ENCODE data around the gene EMC8. TPM values are rescaled to one million over a fixed set of nuclear protein-coding genes. Genes with fewer than 3 reads are reported as not detected.
A peak's percentile ranks its signal among the peaks of the same experiment; 100 is the strongest.

EMC8 gene
- total RNA-seq, 1 donor from 2014 or later: 25.4 TPM

- intact Hi-C loops (cut with micrococcal nuclease): no loop called here
- ATAC-seq (no peak), DNase-seq (no peak)
Measured at GRCh38 chr16:85767531-85767930, 31.8 kb downstream of the EMC8 start.

DNA sequence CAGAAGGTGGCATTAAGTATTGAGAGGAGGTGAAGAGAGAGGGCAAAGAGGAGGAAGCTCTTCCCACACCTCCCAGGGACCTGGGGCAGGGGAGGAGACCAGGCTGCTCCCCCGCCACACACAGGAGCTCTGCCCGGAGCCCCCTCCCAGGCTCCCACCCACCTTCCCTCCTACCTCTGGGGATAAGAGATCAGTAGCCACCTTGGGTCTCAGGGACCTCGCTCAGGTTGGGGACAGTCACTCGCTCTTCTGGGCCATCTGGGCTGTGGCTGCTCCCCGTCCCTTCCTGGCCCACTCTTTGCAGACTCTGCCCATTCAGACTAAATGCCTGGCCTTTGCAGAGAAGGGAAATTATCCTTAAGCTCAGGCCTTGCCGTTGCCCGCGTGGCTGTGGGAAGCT lies 33.6 kb downstream of the EMC8 start:
- no peak for ATAC-seq
- no peak for DNase-seq
- intact Hi-C loops (cut with micrococcal nuclease): no loop called here

DNA sequence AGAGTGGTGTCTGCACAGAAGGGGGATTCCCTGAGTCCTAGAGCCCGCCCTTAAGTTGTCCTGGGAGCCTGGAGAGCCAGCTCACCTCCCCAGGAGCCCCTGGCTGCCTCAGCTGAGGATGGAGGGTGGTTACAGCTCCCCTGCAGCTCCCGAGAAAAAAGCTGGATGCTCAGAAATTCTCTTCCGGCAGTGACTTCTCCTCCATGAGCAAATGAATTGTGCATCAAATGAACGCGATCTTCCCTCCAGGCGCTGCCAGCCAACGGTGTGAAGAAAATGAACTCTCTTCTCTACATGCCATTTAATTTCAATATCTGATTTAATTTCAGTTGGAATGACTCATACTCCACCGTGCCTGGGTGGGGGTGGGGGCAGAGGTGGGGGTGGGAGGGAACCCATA lies 34.1 kb downstream of the EMC8 start:
- ATAC-seq (no peak), DNase-seq (no peak)
- intact Hi-C loops (cut with micrococcal nuclease): no loop called here

DNA sequence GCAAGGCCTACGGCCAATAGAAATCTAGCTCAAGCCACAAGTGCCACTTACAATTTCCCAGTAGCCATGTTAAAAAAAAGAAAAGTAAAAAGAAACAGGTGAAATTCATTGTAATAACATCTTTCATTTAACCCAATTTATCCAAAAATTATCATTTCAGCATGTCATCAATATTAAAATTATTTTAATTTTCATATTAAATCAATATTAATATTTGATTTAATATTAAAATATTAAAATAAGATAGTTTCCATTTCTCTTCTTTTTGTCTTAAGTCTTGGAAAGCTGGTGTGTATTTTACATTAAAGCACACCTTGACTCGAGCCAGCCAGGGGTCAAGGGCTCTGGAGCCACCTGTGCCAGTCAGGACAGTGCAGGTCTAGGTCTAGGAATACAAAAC lies 35.7 kb downstream of the EMC8 start:
- no peak for ATAC-seq

DNA sequence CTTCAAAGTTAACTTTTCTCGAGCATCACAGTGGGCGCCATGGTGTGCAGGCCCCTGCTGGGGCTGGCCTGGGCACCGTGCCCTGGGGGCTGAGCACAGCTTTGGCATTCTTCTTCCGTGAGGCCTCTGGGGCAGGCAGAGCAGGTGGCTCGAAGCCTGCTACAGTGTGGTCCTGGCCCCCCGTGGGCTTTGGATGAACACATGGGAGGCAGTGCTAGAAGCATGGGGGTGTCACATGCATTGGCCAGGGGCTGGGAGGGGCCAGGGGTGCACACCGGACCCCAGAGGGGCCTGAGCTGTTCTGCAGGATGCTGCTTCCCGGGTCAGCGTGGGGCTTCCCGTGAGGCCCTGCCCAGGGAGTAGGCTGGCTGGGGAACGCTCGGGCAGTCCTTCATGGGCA lies 36.4 kb downstream of the EMC8 start:
- ATAC-seq (no peak), DNase-seq (no peak)
- intact Hi-C loops (cut with micrococcal nuclease): no loop called here

More for the DNA sequence above, 35.7 kb downstream of the EMC8 start:
- intact Hi-C loops (cut with micrococcal nuclease): no loop called here
- no peak for DNase-seq

- DNase-seq: no peak
- ATAC-seq: no peak
- intact Hi-C loops (cut with micrococcal nuclease): no loop called here
Measured at GRCh38 chr16:85761861-85762260, 37.5 kb downstream of the EMC8 start.

- no peak for DNase-seq
- no peak for ATAC-seq
- intact Hi-C loops (cut with micrococcal nuclease): no loop called here
Measured at GRCh38 chr16:85759631-85760419, 39.5 kb downstream of the EMC8 start.

- no peak for ATAC-seq
- DNase-seq: no peak
- intact Hi-C loops (cut with micrococcal nuclease): no loop called here
Measured at GRCh38 chr16:85759136-85759535, 40.2 kb downstream of the EMC8 start.

DNA sequence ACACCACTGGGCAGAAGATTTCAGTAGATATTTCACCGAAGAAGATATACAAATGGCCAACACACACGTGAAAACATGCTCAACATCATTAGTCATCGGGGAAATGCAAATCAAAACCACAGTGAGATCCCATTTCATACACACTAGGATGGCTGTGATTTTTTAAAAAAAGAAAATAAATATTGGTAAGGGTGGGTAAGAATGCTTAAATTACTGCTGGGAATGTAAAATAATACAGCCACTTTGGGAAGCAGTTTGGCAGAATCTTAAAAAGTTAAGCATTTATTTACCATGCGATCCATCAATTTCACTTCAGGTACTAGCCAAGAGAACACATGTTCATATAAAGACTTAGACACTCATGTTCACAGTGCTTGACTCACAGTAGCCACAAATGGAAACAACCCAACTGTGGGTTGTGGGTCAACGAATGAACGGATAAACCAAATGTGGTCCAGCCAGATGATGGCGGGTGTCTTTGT lies 42.0 kb downstream of the EMC8 start:
- intact Hi-C loops (cut with micrococcal nuclease): no loop called here
- DNase-seq (no peak), ATAC-seq (no peak)

DNA sequence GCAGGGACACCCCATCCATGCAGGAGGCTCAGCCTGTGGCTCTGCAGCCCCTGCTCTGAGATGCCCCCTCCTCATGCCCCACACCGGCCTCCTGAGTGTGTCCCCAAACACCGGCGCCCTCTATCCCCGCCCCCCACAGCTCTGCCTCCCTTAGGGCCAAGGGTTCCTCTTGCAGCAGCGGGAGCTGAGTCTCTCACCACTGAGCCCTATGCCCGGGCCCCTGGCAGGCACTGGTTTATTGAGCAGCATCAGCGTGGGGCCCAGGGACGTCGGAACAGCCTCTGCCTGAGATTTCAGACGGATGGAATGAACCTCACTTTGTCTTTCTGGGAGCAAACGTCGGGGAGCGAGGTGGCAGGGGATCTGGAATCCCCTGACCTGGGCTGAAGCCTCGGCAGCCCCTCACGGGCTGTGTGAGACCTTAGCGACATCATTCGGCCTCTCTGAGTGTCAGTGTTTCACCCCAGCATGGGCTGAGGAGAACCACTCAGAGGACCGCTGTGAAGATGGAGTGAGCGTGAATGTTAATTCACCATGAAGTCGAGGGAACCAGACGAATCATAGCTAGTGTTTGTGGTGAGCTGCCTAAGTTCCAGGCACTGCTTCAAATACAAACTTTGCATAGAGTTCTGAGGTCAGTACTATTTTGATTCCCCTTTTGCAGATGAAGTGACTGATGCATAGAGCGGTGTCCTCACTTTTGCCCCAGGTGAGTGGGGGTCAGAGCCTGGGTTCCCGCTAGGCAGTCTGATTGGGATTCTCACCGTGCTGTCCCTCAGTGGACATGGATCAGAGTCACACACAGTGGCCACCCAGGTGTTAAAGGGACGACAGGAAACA lies 43.2 kb downstream of the EMC8 start:
- DNase-seq (no peak), ATAC-seq (no peak)
- intact Hi-C loops (cut with micrococcal nuclease): no loop called here

- intact Hi-C loops (cut with micrococcal nuclease): no loop called here
- DNase-seq (no peak), ATAC-seq (no peak)
Measured at GRCh38 chr16:85754413-85754812, 44.9 kb downstream of the EMC8 start.

GRCh38 chr16:85753976-85754375 lies 45.4 kb downstream of the EMC8 start:
- DNase-seq (no peak), ATAC-seq (no peak)
- intact Hi-C loops (cut with micrococcal nuclease): no loop called here

DNA sequence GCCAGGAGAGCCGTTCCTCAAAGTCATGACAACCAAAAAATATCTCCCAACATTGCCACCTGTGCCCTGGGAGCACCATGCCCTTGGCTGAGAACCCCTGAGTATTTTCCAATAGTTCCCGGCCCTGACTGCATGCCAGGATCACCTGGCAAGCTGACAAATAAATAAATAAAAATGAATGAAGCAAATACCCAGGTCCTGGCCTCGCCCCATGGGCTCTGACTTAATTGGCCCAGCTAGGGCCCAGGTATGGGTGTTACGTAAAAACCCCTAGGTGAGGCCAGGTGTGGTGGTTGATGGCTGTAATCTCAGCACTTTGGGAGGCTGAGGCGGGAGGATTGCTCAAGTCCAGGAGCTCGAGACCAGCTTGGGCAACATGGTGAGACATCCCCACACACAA lies 45.8 kb downstream of the EMC8 start:
- DNase-seq: no peak
- intact Hi-C loops (cut with micrococcal nuclease): no loop called here
- ATAC-seq: no peak

- intact Hi-C loops (cut with micrococcal nuclease): no loop called here
- peak; percentile 54 for ATAC-seq
- no peak for DNase-seq
Measured at GRCh38 chr16:85752511-85753420, 46.6 kb downstream of the EMC8 start.

- DNase-seq (no peak), ATAC-seq (no peak)
- intact Hi-C loops (cut with micrococcal nuclease): no loop called here
Measured at GRCh38 chr16:85751698-85752501, 47.4 kb downstream of the EMC8 start.

DNA sequence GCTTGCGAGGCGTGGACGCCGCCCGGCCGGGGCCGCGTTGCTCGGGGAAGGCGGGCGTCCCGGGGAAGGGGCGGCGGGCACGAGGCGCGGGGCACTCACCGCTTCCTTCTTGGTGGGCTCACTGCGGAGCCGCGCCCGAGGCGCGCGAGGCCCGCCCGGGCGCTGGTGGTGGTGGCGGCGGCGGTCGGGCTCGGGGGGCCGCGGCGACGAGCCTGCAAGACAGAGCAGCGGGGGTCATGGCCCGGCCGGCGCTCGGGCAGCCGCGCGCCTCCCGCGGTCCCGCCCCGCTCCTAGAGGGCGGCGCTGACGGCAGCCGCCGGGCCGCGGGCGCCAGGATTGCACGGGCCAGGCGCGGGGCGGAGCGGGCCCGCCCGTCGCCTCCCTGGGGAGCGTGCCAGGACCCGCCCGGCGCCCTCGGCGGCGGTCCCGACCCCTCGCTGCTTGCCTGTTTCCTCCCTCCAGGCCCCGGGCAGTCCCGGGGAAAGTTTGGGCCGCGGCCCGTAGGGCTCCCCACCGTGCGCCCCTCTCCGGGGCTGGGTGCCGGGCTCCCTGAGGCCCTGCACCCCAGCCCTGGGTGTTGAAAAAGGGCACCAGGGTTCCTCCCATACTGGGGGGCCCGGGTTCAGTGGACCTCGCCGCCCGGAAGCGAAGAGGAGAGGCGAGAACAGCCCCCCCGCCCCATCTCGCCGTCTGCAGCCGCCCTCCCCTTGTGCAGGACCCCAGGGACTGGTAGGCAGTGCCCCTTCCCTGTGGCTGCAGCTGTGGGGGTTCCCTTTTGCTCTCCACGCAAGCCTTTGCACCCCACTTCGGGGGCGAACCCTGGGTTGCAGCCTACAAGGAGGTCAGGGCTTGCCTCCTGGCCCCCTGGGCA lies 48.3 kb downstream of the EMC8 start, which contains the start of gene C16orf74:
Gene C16orf74, minus strand, starts transcription at position 270 of the 871 bp plus-strand sequence. CDS start 15,879 bp downstream, outside the sequence.
- DNase-seq (peak; percentile 74), ATAC-seq (peak; percentile 87)
- intact Hi-C loops (cut with micrococcal nuclease): no loop called here

DNA sequence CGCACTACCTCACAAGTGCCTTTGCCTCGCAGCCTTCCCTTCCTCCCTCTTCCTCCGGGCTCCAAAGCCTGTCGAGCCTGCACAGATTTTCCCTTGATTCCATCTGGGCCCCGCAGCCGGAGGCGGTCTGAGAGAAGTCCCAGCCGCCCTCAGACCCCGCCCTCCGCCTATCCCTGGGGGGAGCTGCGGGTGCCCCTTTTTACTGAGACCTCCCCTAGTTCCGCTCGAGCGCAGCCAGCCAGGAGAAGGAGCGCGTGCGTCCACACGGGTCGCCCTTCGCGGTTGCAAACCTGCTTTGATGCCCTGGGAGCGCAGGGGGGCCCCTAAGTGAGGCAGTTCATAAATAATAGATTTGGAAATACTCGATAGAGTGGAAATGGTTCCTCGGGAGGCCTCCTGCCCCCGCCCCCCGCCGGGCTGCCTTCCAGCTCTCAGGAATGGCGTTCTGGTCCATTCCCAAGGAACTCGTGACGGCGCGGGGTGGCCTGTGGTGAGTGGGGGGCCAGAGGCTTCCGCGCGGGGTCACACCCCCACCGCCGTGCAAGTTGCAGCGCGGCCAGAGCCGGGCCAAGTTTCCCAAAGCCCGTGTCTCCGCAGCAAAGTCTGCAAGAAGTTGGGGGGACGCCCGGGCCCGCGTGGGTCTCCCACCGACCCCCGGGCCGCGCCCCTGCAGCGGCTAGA lies 49.1 kb downstream of the EMC8 start:
- DNase-seq: peak; percentile 49
- intact Hi-C loops (cut with micrococcal nuclease): no loop called here
- peak; percentile 37 for ATAC-seq

Measured in left ventricle myocardium superior (tissue), 1 donor.